H1 (cell line): ENCODE data around the gene CD34. TPM values are rescaled to one million over a fixed set of nuclear protein-coding genes. Genes with fewer than 3 reads are reported as not detected.

Experiments
- CTCF ChIA-PET: fragments of 300-600 bp; sonication (Branson Sonifier 250); formaldehyde crosslinking; loops from one replicate; lab custom pipeline; 2021; ENCODE audit not compliant: partially characterized antibody; lab: Charles Lee
- POLR2A ChIA-PET: fragments of 300-600 bp; sonication (Branson Sonifier 250); formaldehyde crosslinking; loops from one replicate; lab custom pipeline; 2021; ENCODE audit warnings: inconsistent platforms; ENCODE audit not compliant: partially characterized antibody; lab: Charles Lee
- DNase-seq, 2 experiments: peaks; one replicate each; pipeline versions ENCODE4 v3.0.0 to v3.0.0-alpha.2; 2010 to 2022; ENCODE audit warnings: low spot score in 2 of 2, low read depth in 1 of 2, mixed read lengths in 1 of 2
- FAIRE-seq: peaks from 2 replicates; lab custom pipeline; 2011; peaks lifted over from hg19 to GRCh38; lab: Jason Lieb, UNC
- H2AFZ ChIP-seq: 2 replicates; pipeline ENCODE4 v1.8.1; 2012; ENCODE audit warnings: low read length, inconsistent platforms
- H2AK5ac ChIP-seq: 2 replicates; pipeline ENCODE4 v1.6.1; 2013; ENCODE audit warnings: low read depth, low read length
- H2BK120ac ChIP-seq: replicated peaks from 2 replicates; pipeline ENCODE3; 2013; ENCODE audit warnings: low read depth, low read length, inconsistent platforms
- H2BK12ac ChIP-seq: 2 replicates; pipeline ENCODE4 v1.6.1; 2013; ENCODE audit warnings: low read depth, low read length
- H2BK15ac ChIP-seq: 2 replicates; pipeline ENCODE4 v1.6.1; 2013; ENCODE audit warnings: low read length
- H2BK20ac ChIP-seq: 2 replicates; pipeline ENCODE4 v1.6.1; 2013; ENCODE audit warnings: low read length
- H2BK5ac ChIP-seq: 2 replicates; pipeline ENCODE4 v1.6.1; 2013; ENCODE audit warnings: low read depth, low read length
- H3K14ac ChIP-seq: 2 replicates; pipeline ENCODE4 v1.6.1; 2013; ENCODE audit warnings: inconsistent platforms; ENCODE audit not compliant: insufficient read length
- H3K18ac ChIP-seq: 2 replicates; pipeline ENCODE4 v1.6.1; 2013; ENCODE audit warnings: low read length; ENCODE audit errors: extremely low read depth
- H3K23ac ChIP-seq: 2 replicates; pipeline ENCODE4 v1.6.1; 2013; ENCODE audit warnings: inconsistent platforms; ENCODE audit not compliant: insufficient read length
- H3K23me2 ChIP-seq: 2 replicates; pipeline ENCODE4 v1.6.1; 2013; ENCODE audit warnings: low read depth, low read length
- H3K27ac ChIP-seq: 2 replicates; pipeline ENCODE4 v1.6.1; 2011; ENCODE audit warnings: low read depth, low read length, inconsistent platforms
- H3K27me3 ChIP-seq, 4 experiments: replicated peaks in 1 of 4; 1 replicate in 1 of 4; 2 replicates in 3 of 4; pipeline versions ENCODE4 v1.6.1 to v1.8.1; 2011 to 2013; ENCODE audit warnings: low read length in 3 of 4, mild to moderate bottlenecking in 3 of 4, inconsistent platforms in 2 of 4, mixed read lengths in 2 of 4, moderate library complexity in 1 of 4; ENCODE audit not compliant: control insufficient read depth in 3 of 4, insufficient read depth in 3 of 4; ENCODE audit errors: extremely low read depth in 1 of 4
- H3K36me3 ChIP-seq, 4 experiments: 2 replicates each; pipeline versions ENCODE4 v1.6.1 to v1.8.1; 2011 to 2013; ENCODE audit warnings: mild to moderate bottlenecking in 4 of 4, low read length in 3 of 4, moderate library complexity in 2 of 4, control low read depth in 1 of 4, inconsistent platforms in 1 of 4; ENCODE audit not compliant: insufficient read depth in 4 of 4, control insufficient read depth in 2 of 4
- H3K4ac ChIP-seq: replicated peaks from 2 replicates; pipeline ENCODE3; 2013; ENCODE audit warnings: low read length, low read depth, mixed read lengths, inconsistent platforms; ENCODE audit not compliant: insufficient read length
- H3K4me1 ChIP-seq, 4 experiments: replicated peaks in 1 of 4; 1 replicate in 1 of 4; 2 replicates in 3 of 4; pipeline versions ENCODE4 v1.6.1 to v1.8.1; 2011 to 2013; ENCODE audit warnings: low read length in 3 of 4, inconsistent platforms in 2 of 4, mixed read lengths in 1 of 4; ENCODE audit not compliant: insufficient read depth in 4 of 4, control insufficient read depth in 3 of 4
- H3K4me2 ChIP-seq, 2 experiments: 2 replicates each; pipeline versions ENCODE4 v1.6.1 to v1.8.1; 2011 to 2013; ENCODE audit warnings: low read depth in 2 of 2, low read length in 2 of 2, control low read depth in 1 of 2, inconsistent platforms in 1 of 2, mild to moderate bottlenecking in 1 of 2; ENCODE audit not compliant: insufficient read depth in 1 of 2
- H3K4me3 ChIP-seq, 4 experiments: fragments of 200-600, 300-600 bp in 1 of 4; sonication (generic), shearing (Covaris generic), sonication (Bioruptor Twin) in 1 of 4; 2 replicates each; pipeline versions ENCODE4 v1.5.1 to v1.8.1; 2011 to 2016; ENCODE audit warnings: low read length in 4 of 4, low read depth in 3 of 4, control low read depth in 2 of 4, inconsistent platforms in 2 of 4, mild to moderate bottlenecking in 2 of 4, mixed read lengths in 1 of 4, moderate library complexity in 1 of 4; ENCODE audit not compliant: insufficient read depth in 2 of 4; ENCODE audit errors: extremely low read depth in 1 of 4
- H3K56ac ChIP-seq: replicated peaks from 2 replicates; pipeline ENCODE3; 2013; ENCODE audit warnings: low read depth, mild to moderate bottlenecking, mixed read lengths, low read length, inconsistent platforms; ENCODE audit not compliant: insufficient read length
- H3K79me1 ChIP-seq: 2 replicates; pipeline ENCODE4 v1.6.1; 2013; ENCODE audit warnings: low read depth, low read length, control low read depth
- H3K79me2 ChIP-seq, 2 experiments: 2 replicates each; pipeline versions ENCODE4 v1.6.1 to v1.8.1; 2012 to 2013; ENCODE audit warnings: low read length in 2 of 2, mild to moderate bottlenecking in 2 of 2, inconsistent platforms in 1 of 2; ENCODE audit not compliant: insufficient read depth in 2 of 2, control insufficient read depth in 1 of 2
- H3K9ac ChIP-seq, 4 experiments: replicated peaks in 1 of 4; 1 replicate in 1 of 4; 2 replicates in 3 of 4; pipeline versions ENCODE4 v1.6.1 to v1.8.1; 2011 to 2013; ENCODE audit warnings: low read depth in 3 of 4, low read length in 3 of 4, control low read depth in 2 of 4, mild to moderate bottlenecking in 2 of 4, moderate library complexity in 2 of 4, inconsistent platforms in 1 of 4; ENCODE audit errors: extremely low read depth in 1 of 4
- H3K9me3 ChIP-seq, 2 experiments: 2 replicates each; pipeline versions ENCODE4 v1.6.1 to v1.8.1; 2012 to 2013; ENCODE audit warnings: mild to moderate bottlenecking in 2 of 2, moderate library complexity in 2 of 2, control low read depth in 1 of 2, inconsistent platforms in 1 of 2, low read depth in 1 of 2, low read length in 1 of 2, mixed read lengths in 1 of 2; ENCODE audit not compliant: insufficient read depth in 2 of 2
- H4K20me1 ChIP-seq, 2 experiments: replicated peaks in 1 of 2; 2 replicates each; pipeline versions ENCODE3 to v1.8.1; 2011 to 2013; ENCODE audit warnings: inconsistent platforms in 2 of 2, low read length in 2 of 2, mild to moderate bottlenecking in 1 of 2; ENCODE audit not compliant: insufficient read depth in 2 of 2, control insufficient read depth in 1 of 2
- H4K5ac ChIP-seq: 2 replicates; pipeline ENCODE4 v1.6.1; 2013; ENCODE audit warnings: low read length, low read depth, mixed read lengths, inconsistent platforms; ENCODE audit not compliant: insufficient read length
- H4K8ac ChIP-seq: 2 replicates; pipeline ENCODE4 v1.8.0; 2013; ENCODE audit warnings: mild to moderate bottlenecking, moderate library complexity, low read length, inconsistent platforms; ENCODE audit not compliant: insufficient read depth; ENCODE audit errors: extremely low read depth
- H4K91ac ChIP-seq: replicated peaks from 2 replicates; pipeline ENCODE3; 2013; ENCODE audit warnings: low read length, mixed read lengths, inconsistent platforms; ENCODE audit not compliant: insufficient read length
- BCL11A ChIP-seq, 2 experiments: IDR thresholded peaks; one replicate each; pipeline ENCODE4 v1.6.1; 2011; ENCODE audit warnings: low read depth in 2 of 2, low read length in 2 of 2, mild to moderate bottlenecking in 2 of 2
- TEAD4 ChIP-seq: IDR thresholded peaks from 2 replicates; pipeline ENCODE4 v1.6.1; 2012; ENCODE audit warnings: low read depth, low read length, inconsistent platforms, mixed read lengths
- WGBS, 2 experiments: shearing (Covaris generic) in 1 of 2; methylation state at CpG; one replicate each; pipeline versions ENCODE4 v1.1.6 to v1.1.7; 2013 to 2015; ENCODE audit warnings: low lambda C conversion rate in 2 of 2, mixed read lengths in 2 of 2, inconsistent platforms in 1 of 2, low coverage in 1 of 2, missing lambda C conversion rate in 1 of 2; ENCODE audit not compliant: insufficient replicate concordance in 2 of 2, insufficient coverage in 1 of 2, insufficient read length in 1 of 2; ENCODE audit errors: extremely low coverage in 1 of 2, missing lambda C conversion rate in 1 of 2; 5-methylcytosine and 5-hydroxymethylcytosine counted together
- polyA plus RNA-seq, 7 experiments: library from polyadenylated mRNA; depleted of rRNA in 3 of 7; stranded (reverse) in 5 of 7; unstranded in 2 of 7; fragments of >200 nt in 5 of 7; fragments of 200-250 nt in 2 of 7; gene quantifications; 1 replicate in 5 of 7; 2 replicates in 1 of 7; 4 replicates in 1 of 7; pipeline versions ENCODE4 v1.2.1 to v1.2.3, GENCODE V29; 2011 to 2013; ENCODE audit warnings: missing spikeins in 2 of 7, mixed read lengths in 2 of 7
- total RNA-seq: library from RNA; stranded (reverse); fragmentation: NEBNext Ultra II Directional; extraction: Animal tissue kit (Norgen Biotek cat#: 25700); gene quantifications from 2 replicates; pipeline ENCODE4 v1.2.1, GENCODE V29; 2021

The CD34 gene
- total and polyA plus RNA-seq, 2 of the 8 experiments (the other 6 are each of a cell fraction or from before 2014, with no cell fraction given), result 0.39 to 0.54 TPM

- Histone ChIP-seq H3K9ac (no peak overlapping the region), H4K8ac (no peak overlapping the region), H3K18ac (no peak overlapping the region), H3K27me3 (peaks cover 0 to 2% (median 0%) of the 10 kb centered on the region in 4 experiments; a peak in 2 of 7 replicates), H2BK120ac (no peak overlapping the region), H2AFZ (no peak overlapping the region), H2BK12ac (no peak overlapping the region), H3K56ac (no peak overlapping the region), H4K20me1 (no peaks in the 10 kb centered on the region), H3K79me1 (no peaks in the 10 kb centered on the region), H2BK5ac (no peak overlapping the region), H3K23me2 (no peaks in the 10 kb centered on the region), H3K23ac (no peak overlapping the region), H3K4ac (no peak overlapping the region), H3K4me3 (no peak overlapping the region), H3K9me3 (no peaks in the 10 kb centered on the region), H3K36me3 (no peaks in the 10 kb centered on the region), H3K14ac (no peak overlapping the region), H3K4me1 (no peaks in the 10 kb centered on the region; a peak in 1 of 7 replicates), H4K5ac (no peak overlapping the region), H4K91ac (no peak overlapping the region), H3K4me2 (no peak overlapping the region), H3K27ac (no peak overlapping the region), H3K79me2 (no peaks in the 10 kb centered on the region), H2BK20ac (no peak overlapping the region), H2AK5ac (no peak overlapping the region), H2BK15ac (no peak overlapping the region)
- FAIRE-seq, result no peak
- CTCF ChIA-PET, result interaction anchor here (0.6 to 1.6 kb wide), 4 partner anchors 13 to 227 kb away, joined by 3 to 4 read pairs (median 4); no protein-coding TSS in a partner anchor
- POLR2A ChIA-PET, result interaction anchor here (1.2 kb wide), 1 partner anchor 74 kb away, joined by 3 read pairs; no protein-coding TSS in a partner anchor
- no peak for TF ChIP-seq BCL11A (IDR thresholded peaks at IDR 0.05; ENCODE audit: low read depth in 2 of 2, low read length in 2 of 2)
- no peak for TF ChIP-seq TEAD4
- WGBS, 2 experiments, result 91% methylated on average over 6 of the region's 6 CpGs; no CpG with 5 or more reads in 1 of the 2 experiments
- DNase-seq, result no peak
These were observed 19.8 kb downstream of the CD34 start for GRCh38 chr1:207891148-207891547.
